PC-3 (cell line): Measurements from ENCODE around the gene NBPF3. TPM values are rescaled to one million over a fixed set of nuclear protein-coding genes. Genes with fewer than 3 reads are reported as not detected.
"Not testable (repeated sequence)": the region's sequence is repeated elsewhere in the genome, so short reads cannot be mapped to it uniquely, and the experiment has no call there.

ENCODE experiments used
- ATAC-seq: fragments of 200-7000 bp; cut with Tn5 transposase; 2 replicates; pipeline ENCODE4 v1.9.1; 2020; ENCODE audit warnings: mild to moderate bottlenecking, moderate library complexity
- BruUV-seq: library from RNA; stranded (reverse); fragments of 400-500 nt; replicated peaks from 2 replicates; lab custom pipeline; 2021; lab: Mats Ljungman, UMichigan
- CTCF ChIA-PET: fragments of 300-600 bp; sonication (Branson Sonifier 250); formaldehyde crosslinking; loops from one replicate; lab custom pipeline; 2022; ENCODE audit warnings: antibody characterized with exemption; lab: Charles Lee
- POLR2A ChIA-PET: fragments of 300-600 bp; sonication (Branson Sonifier 250); formaldehyde crosslinking; loops from one replicate; lab custom pipeline; 2022; ENCODE audit warnings: antibody characterized with exemption; ENCODE audit not compliant: unreplicated experiment; lab: Charles Lee
- DNase-seq: peaks from one replicate; pipeline ENCODE4 v3.0.0-alpha.2; 2015
- H2AFZ ChIP-seq: fragments of 300-600 bp; sonication (generic); 2 replicates; pipeline ENCODE4 v1.6.0; 2016; ENCODE audit warnings: antibody characterized with exemption, low read length
- H3F3A ChIP-seq: fragments of 300-600 bp; sonication (generic); one replicate; pipeline ENCODE4 v1.6.0; 2017; ENCODE audit warnings: antibody characterized with exemption, low read length, control low read depth, mild to moderate bottlenecking; ENCODE audit not compliant: unreplicated experiment
- H3K27ac ChIP-seq: fragments of 300-600 bp; sonication (generic); 2 replicates; pipeline ENCODE4 v1.5.1; 2016; ENCODE audit warnings: mild to moderate bottlenecking, low read length
- H3K27me3 ChIP-seq: fragments of 300-600 bp; sonication (generic); 2 replicates; pipeline ENCODE4 v1.6.1; 2016; ENCODE audit warnings: low read length, mixed read lengths
- H3K36me3 ChIP-seq: fragments of 300-600 bp; sonication (generic); 2 replicates; pipeline ENCODE4 v1.6.1; 2016; ENCODE audit warnings: low read depth, mixed run types, low read length, mixed read lengths
- H3K4me1 ChIP-seq: fragments of 300-600 bp; sonication (generic); 2 replicates; pipeline ENCODE4 v1.5.1; 2016; ENCODE audit warnings: low read length; ENCODE audit not compliant: insufficient read depth
- H3K4me2 ChIP-seq: fragments of 300-600 bp; sonication (generic); 2 replicates; pipeline ENCODE4 v1.6.0; 2016; ENCODE audit warnings: low read length
- H3K4me3 ChIP-seq: fragments of 300-600 bp; sonication (generic); 2 replicates; pipeline ENCODE4 v1.5.1; 2016; ENCODE audit warnings: mild to moderate bottlenecking, low read length, mixed read lengths
- H3K79me2 ChIP-seq: fragments of 300-600 bp; sonication (generic); 2 replicates; pipeline ENCODE4 v1.6.1; 2017; ENCODE audit warnings: low read length, mixed read lengths
- H3K9ac ChIP-seq: fragments of 300-600 bp; sonication (generic); 2 replicates; pipeline ENCODE4 v1.6.0; 2016; ENCODE audit warnings: mild to moderate bottlenecking, low read length
- H3K9me2 ChIP-seq: fragments of 300-600 bp; sonication (generic); replicated peaks from 2 replicates; pipeline ENCODE4 v1.6.1; 2016; ENCODE audit warnings: mixed run types, low read length, mixed read lengths
- H3K9me3 ChIP-seq: fragments of 300-600 bp; sonication (generic); 2 replicates; pipeline ENCODE4 v1.6.1; 2016; ENCODE audit warnings: low read length, mixed read lengths
- H4K20me1 ChIP-seq: fragments of 300-600 bp; sonication (generic); 2 replicates; pipeline ENCODE4 v1.6.1; 2016; ENCODE audit warnings: low read length, mixed read lengths
- EZH2 ChIP-seq: fragments of 300-600 bp; sonication (generic); IDR thresholded peaks from one replicate; pipeline ENCODE4 v1.6.1; 2017; ENCODE audit warnings: antibody characterized with exemption, mild to moderate bottlenecking, low read length; ENCODE audit not compliant: unreplicated experiment
- EZH2phosphoT487 ChIP-seq: fragments of 300-600 bp; sonication (generic); IDR thresholded peaks from 2 replicates; pipeline ENCODE4 v1.6.1; 2018; ENCODE audit warnings: mild to moderate bottlenecking, antibody characterized with exemption, low read length, borderline replicate concordance
- intact Hi-C: fragments of 100-400 bp; cut with micrococcal nuclease; formaldehyde crosslinking; loops from 2 replicates; pipeline ENCODE4 v1.9.0; 2023
- total RNA-seq: library from RNA; depleted of rRNA; stranded (reverse); fragments of >200 nt; gene quantifications from 2 replicates; pipeline ENCODE4 v1.2.3, GENCODE V29; 2014
- TF ChIP-seq, protein P1 (sequence below): fragments of 300-600 bp; sonication (generic); conservative IDR thresholded peaks from 2 replicates; pipeline ENCODE4 v1.5.1; 2017; ENCODE audit warnings: antibody characterized with exemption, low read depth, mild to moderate bottlenecking, low read length

The NBPF3 gene
- total RNA-seq, 1 experiment from 2014 or later: 26.0 TPM

GRCh38 chr1:21457654-21458053, 17.7 kb downstream of the NBPF3 start:
- Histone ChIP-seq H3K27ac (no peak overlapping the region), H4K20me1 (no peaks in the 10 kb centered on the region), H3K9me2 (no peaks in the 10 kb centered on the region), H3K9me3 (no peaks in the 10 kb centered on the region), H3K27me3 (no peaks in the 10 kb centered on the region), H3K79me2 (0 out of 2 replicates have a peak, but pooled peaks cover 6% of the 10 kb centered on the region), H3K4me2 (no peak overlapping the region), H3K9ac (no peak overlapping the region), H3K4me3 (no peak overlapping the region), H3F3A (no peaks in the 10 kb centered on the region), H3K36me3 (peaks cover 3% of the 10 kb centered on the region; the same call in 1 of the 2 replicates), H2AFZ (no peak overlapping the region), H3K4me1 (peaks cover 19% of the 10 kb centered on the region)
- ATAC-seq (no peak), DNase-seq (no peak)
- ChIA-PET POLR2A (no interaction called here), CTCF (no interaction called here)
- no TSS peak for BruUV-seq
- intact Hi-C loops: no loop called here
- no peak for TF ChIP-seq EZH2phosphoT487
- TF ChIP-seq, protein P1, sequence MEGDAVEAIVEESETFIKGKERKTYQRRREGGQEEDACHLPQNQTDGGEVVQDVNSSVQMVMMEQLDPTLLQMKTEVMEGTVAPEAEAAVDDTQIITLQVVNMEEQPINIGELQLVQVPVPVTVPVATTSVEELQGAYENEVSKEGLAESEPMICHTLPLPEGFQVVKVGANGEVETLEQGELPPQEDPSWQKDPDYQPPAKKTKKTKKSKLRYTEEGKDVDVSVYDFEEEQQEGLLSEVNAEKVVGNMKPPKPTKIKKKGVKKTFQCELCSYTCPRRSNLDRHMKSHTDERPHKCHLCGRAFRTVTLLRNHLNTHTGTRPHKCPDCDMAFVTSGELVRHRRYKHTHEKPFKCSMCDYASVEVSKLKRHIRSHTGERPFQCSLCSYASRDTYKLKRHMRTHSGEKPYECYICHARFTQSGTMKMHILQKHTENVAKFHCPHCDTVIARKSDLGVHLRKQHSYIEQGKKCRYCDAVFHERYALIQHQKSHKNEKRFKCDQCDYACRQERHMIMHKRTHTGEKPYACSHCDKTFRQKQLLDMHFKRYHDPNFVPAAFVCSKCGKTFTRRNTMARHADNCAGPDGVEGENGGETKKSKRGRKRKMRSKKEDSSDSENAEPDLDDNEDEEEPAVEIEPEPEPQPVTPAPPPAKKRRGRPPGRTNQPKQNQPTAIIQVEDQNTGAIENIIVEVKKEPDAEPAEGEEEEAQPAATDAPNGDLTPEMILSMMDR: no peak
- TF ChIP-seq EZH2: no peak

DNA sequence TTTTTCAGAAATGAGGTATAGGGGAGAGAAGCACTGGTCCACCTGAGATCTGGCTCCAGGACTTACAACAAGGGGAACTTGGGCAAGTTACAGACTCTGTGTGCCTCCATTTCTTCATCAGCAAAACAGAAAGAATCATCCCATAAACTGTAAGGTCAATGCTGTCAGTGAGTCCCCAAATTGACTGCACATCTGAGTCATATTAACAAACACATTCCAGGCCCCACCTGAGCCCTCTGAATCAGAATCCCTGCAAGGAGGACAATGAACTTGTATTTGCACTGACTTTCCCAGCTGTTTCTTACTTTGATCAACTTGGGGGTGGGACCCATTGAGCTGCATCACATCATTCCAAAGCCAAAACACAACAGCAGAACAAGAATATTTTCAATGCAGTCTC, 25.2 kb downstream of the NBPF3 start:
- POLR2A ChIA-PET, CTCF ChIA-PET, H3K9me3 ChIP-seq, H3K79me2 ChIP-seq, H4K20me1 ChIP-seq, H3K9me2 ChIP-seq, intact Hi-C loops, H3K36me3 ChIP-seq, H2AFZ ChIP-seq, BruUV-seq, H3K27me3 ChIP-seq, H3K4me3 ChIP-seq, H3F3A ChIP-seq: not testable (repeated sequence)
- peaks cover 40% of the 10 kb centered on the region for H3K4me1 ChIP-seq
- ATAC-seq (peak; percentile 83), DNase-seq (peak; percentile 82)
- H3K9ac ChIP-seq: 0 out of 2 replicates have a peak overlapping the region, but pooled peaks have one; percentile 5
- peak overlapping the region; percentile 74 for H3K27ac ChIP-seq
- H3K4me2 ChIP-seq: peak overlapping the region; percentile 59

DNA sequence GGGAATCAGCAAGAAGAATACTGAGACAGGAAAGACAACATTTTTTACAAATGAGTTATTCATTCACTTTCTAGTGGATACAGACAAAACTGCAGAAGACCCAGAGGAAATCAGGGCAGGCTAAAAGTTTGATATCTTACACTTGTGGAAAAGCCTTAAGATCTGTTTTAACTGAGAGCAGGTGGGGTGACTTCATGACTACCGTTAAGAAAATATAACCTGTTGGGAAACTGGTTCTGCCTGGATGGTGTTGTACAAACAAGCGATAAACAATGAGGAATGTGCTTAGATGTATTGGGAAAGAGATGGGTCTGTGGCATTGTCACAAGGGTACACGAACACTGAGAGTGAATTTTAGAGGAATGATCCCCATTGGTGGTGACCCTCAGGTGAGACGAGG, 28.0 kb downstream of the NBPF3 start:
- H2AFZ ChIP-seq, H3K9ac ChIP-seq, CTCF ChIA-PET, H3K9me3 ChIP-seq, POLR2A ChIA-PET, H3K27ac ChIP-seq, H3K4me3 ChIP-seq, H3F3A ChIP-seq, BruUV-seq, H4K20me1 ChIP-seq, H3K9me2 ChIP-seq, H3K27me3 ChIP-seq, ATAC-seq, intact Hi-C loops, H3K79me2 ChIP-seq: not testable (repeated sequence)
- peak overlapping the region; percentile 26; the same call in 1 of the 2 replicates for H3K4me2 ChIP-seq
- peak; percentile 68 for DNase-seq
- peaks cover 40% of the 10 kb centered on the region for H3K4me1 ChIP-seq
- H3K36me3 ChIP-seq: peaks cover 12% of the 10 kb centered on the region

GRCh38 chr1:21468599-21468998, 28.7 kb downstream of the NBPF3 start:
- peaks cover 12% of the 10 kb centered on the region for H3K36me3 ChIP-seq
- H3K4me1 ChIP-seq: peaks cover 40% of the 10 kb centered on the region
- H4K20me1 ChIP-seq: no peaks in the 10 kb centered on the region
- no peak overlapping the region for H3K27ac ChIP-seq
- intact Hi-C loops: no loop called here
- BruUV-seq: no TSS peak
- H3K79me2 ChIP-seq: no peaks in the 10 kb centered on the region
- no peaks in the 10 kb centered on the region for H3K9me2 ChIP-seq
- ChIA-PET POLR2A (no interaction called here), CTCF (no interaction called here)
- TF ChIP-seq, protein P1: peak; percentile 47
- no peak for TF ChIP-seq EZH2phosphoT487
- no peaks in the 10 kb centered on the region for H3K27me3 ChIP-seq
- no peaks in the 10 kb centered on the region for H3F3A ChIP-seq
- H2AFZ ChIP-seq: no peak overlapping the region
- no peak overlapping the region for H3K4me3 ChIP-seq
- DNase-seq (peak; percentile 17), ATAC-seq (no peak)
- no peak overlapping the region for H3K9ac ChIP-seq
- H3K9me3 ChIP-seq: no peaks in the 10 kb centered on the region
- no peak overlapping the region for H3K4me2 ChIP-seq
